Ovary (tissue), 9 donors: ENCODE results near the gene ALKBH3. TPM values are rescaled to one million over a fixed set of nuclear protein-coding genes. Genes with fewer than 3 reads are reported as not detected.
A peak's percentile ranks its signal among the peaks of the same experiment; 100 is the strongest.

Source experiments
- DNase-seq, 5 donors: peaks; one replicate each; pipeline ENCODE4 v3.0.0-alpha.2; 2019 to 2020
- H3K27ac ChIP-seq, 2 donors: fragments of 200-600 bp; one replicate each; pipeline versions ENCODE4 v1.5.1 to v1.8.0; 2019 to 2022
- H3K27me3 ChIP-seq: fragments of 200-600 bp; one replicate; pipeline ENCODE4 v1.8.0; 2022
- H3K36me3 ChIP-seq: fragments of 200-600 bp; sonication (generic); one replicate; pipeline ENCODE4 v1.5.1; 2019
- H3K4me1 ChIP-seq: one replicate; pipeline ENCODE4 v1.8.1; 2013; ENCODE audit warnings: mild to moderate bottlenecking, moderate library complexity; ENCODE audit not compliant: insufficient read depth
- H3K4me3 ChIP-seq: fragments of 200-600 bp; sonication (generic); one replicate; pipeline ENCODE4 v1.5.1; 2017
- H3K9me3 ChIP-seq, 2 donors: fragments of 200-600 bp in 1 of 2; sonication (generic) in 1 of 2; one replicate each; pipeline versions ENCODE4 v1.5.1 to v1.8.1; 2013 to 2019; ENCODE audit warnings: mild to moderate bottlenecking in 1 of 2, moderate library complexity in 1 of 2
- EP300 ChIP-seq: sonication (generic); formaldehyde crosslinking; IDR thresholded peaks from one replicate; pipeline ENCODE4 v1.6.1; 2017; ENCODE audit warnings: antibody characterized with exemption
- POLR2A ChIP-seq: fragments of 450-650 bp; IDR thresholded peaks from one replicate; pipeline ENCODE4 v1.6.1; 2017; ENCODE audit warnings: antibody characterized with exemption, mild to moderate bottlenecking, moderate library complexity
- WGBS, 3 donors: extraction: QIAGEN DNeasy Blood & Tissue Kit in 1 of 3; methylation state at CpG; one replicate each; pipeline versions ENCODE4 v1.1.5 to v1.1.7; 2013 to 2017; 5-methylcytosine and 5-hydroxymethylcytosine counted together
- intact Hi-C, 4 donors: fragments of 100-400 bp; cut with DNase I; formaldehyde crosslinking; loops; one replicate each; pipeline versions ENCODE4 v1.11.0 to v1.15.1; 2022 to 2023
- polyA plus RNA-seq, 2 donors: library from polyadenylated mRNA; stranded (reverse); fragments of 200-250 nt in 1 of 2; fragments of 350-450 nt in 1 of 2; fragmentation: Illumina TruSeq in 1 of 2; extraction: RNeasy Lipid Tissue Mini Kit (QIAGEN cat#74804) in 1 of 2; gene quantifications; one replicate each; pipeline ENCODE4 v1.2.3, GENCODE V29; 2013 to 2014
- total RNA-seq, 7 donors: library from RNA; depleted of rRNA in 2 of 7; stranded (reverse); fragments of >200 nt in 2 of 7; fragmentation: NEBNext Ultra II Directional in 3 of 7; extraction: Animal tissue kit (Norgen Biotek cat#: 25700) in 3 of 7; gene quantifications; one replicate each; pipeline versions ENCODE4 v1.1.0 to v1.2.4, GENCODE V29; 2016 to 2023
- TF ChIP-seq, protein P1 (sequence below), 3 donors: fragments of 450-650 bp in 2 of 3; fragments of 200-600 bp in 1 of 3; IDR thresholded peaks; one replicate each; pipeline versions ENCODE4 v1.5.1 to v1.8.0; 2016 to 2022; ENCODE audit warnings: antibody characterized with exemption in 3 of 3, mild to moderate bottlenecking in 1 of 3
- donor health status: DM: no; HTN: no; CAD: no; lungs with moderate emphysema.
- donor health status: DM: no; HTN: no; CAD: no.
- donor health status: Bipolar disorder and iron deficiency.
- donor health status: DM: yes; HTN: yes; CAD: no.
- donor health status: DM: no; HTN: no; CAD: no.
- donor health status: DM: yes; HTN: yes; CAD: no.

ALKBH3 gene
- total and polyA plus RNA-seq, 9 donors = 25.4 to 53.5 (median 32.2) TPM

DNA sequence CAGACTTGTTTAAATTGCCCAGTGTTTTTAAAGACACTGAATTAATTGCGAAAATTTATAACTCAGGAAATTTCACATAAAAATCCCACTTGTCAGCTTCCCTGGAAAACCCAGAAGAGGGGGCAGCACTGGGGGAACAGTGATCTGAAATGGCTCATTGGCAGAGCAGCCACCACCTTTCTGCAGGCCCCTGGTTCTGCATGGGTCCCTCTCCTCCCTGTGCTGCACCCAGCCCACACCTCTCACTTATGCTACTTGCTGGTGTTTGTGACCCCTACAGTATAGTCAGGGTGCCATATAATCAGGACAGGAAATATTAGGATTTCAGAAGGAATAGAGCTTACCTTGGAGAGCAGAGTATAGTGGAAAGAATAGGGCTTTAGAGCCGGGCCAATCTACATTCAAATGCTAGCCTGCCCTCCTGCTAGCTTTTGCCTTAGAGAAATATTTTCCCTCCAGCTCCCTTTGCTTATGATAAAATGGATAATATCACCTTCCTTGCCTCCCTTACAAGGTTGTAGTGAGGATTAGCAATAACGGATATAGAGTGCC is 33.3 kb downstream of the ALKBH3 start:
- Histone ChIP-seq H3K4me1 (peaks cover 9% of the 10 kb centered on the region), H3K27me3 (no peaks in the 10 kb centered on the region), H3K27ac (no peak overlapping the region), H3K36me3 (no peaks in the 10 kb centered on the region), H3K9me3 (no peaks in the 10 kb centered on the region), H3K4me3 (no peak overlapping the region)
- 56 to 59% (median 57%) methylated on average over 3 of the region's 3 CpGs for WGBS, 3 donors
- no peak for DNase-seq
- TF ChIP-seq EP300 = no peak
- TF ChIP-seq, protein P1, sequence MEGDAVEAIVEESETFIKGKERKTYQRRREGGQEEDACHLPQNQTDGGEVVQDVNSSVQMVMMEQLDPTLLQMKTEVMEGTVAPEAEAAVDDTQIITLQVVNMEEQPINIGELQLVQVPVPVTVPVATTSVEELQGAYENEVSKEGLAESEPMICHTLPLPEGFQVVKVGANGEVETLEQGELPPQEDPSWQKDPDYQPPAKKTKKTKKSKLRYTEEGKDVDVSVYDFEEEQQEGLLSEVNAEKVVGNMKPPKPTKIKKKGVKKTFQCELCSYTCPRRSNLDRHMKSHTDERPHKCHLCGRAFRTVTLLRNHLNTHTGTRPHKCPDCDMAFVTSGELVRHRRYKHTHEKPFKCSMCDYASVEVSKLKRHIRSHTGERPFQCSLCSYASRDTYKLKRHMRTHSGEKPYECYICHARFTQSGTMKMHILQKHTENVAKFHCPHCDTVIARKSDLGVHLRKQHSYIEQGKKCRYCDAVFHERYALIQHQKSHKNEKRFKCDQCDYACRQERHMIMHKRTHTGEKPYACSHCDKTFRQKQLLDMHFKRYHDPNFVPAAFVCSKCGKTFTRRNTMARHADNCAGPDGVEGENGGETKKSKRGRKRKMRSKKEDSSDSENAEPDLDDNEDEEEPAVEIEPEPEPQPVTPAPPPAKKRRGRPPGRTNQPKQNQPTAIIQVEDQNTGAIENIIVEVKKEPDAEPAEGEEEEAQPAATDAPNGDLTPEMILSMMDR (IDR thresholded peaks at IDR 0.05) = no peak
- intact Hi-C loops = no loop called here

- Histone ChIP-seq H3K27me3 (no peaks in the 10 kb centered on the region), H3K4me1 (peaks cover 12% of the 10 kb centered on the region), H3K27ac (no peak overlapping the region), H3K4me3 (no peak overlapping the region), H3K36me3 (no peaks in the 10 kb centered on the region), H3K9me3 (no peaks in the 10 kb centered on the region)
- TF ChIP-seq POLR2A = no peak
- TF ChIP-seq, protein P1 (IDR thresholded peaks at IDR 0.05) = no peak
- no peak for TF ChIP-seq EP300
- 16 to 23% (median 16%) methylated on average over 1 of the region's 1 CpG for WGBS, 3 donors
- no peak for DNase-seq
- intact Hi-C loops = no loop called here
Measured at GRCh38 chr11:43914466-43914865, 33.8 kb downstream of the ALKBH3 start.

GRCh38 chr11:43916621-43917020 is 36.0 kb downstream of the ALKBH3 start:
- peaks cover 21% of the 10 kb centered on the region for H3K4me1 ChIP-seq
- no peaks in the 10 kb centered on the region for H3K9me3 ChIP-seq
- DNase-seq = no peak
- intact Hi-C loops = no loop called here
- H3K27ac ChIP-seq = peak overlapping the region in 1 of 2 donors; percentile 96
- TF ChIP-seq, protein P1 (IDR thresholded peaks at IDR 0.05) = no peak
- TF ChIP-seq POLR2A = no peak
- TF ChIP-seq EP300 = no peak
- H3K27me3 ChIP-seq = no peaks in the 10 kb centered on the region
- H3K36me3 ChIP-seq = no peaks in the 10 kb centered on the region
- WGBS, 3 donors = 68 to 77% (median 76%) methylated on average over 2 of the region's 2 CpGs
- H3K4me3 ChIP-seq = no peak overlapping the region

DNA sequence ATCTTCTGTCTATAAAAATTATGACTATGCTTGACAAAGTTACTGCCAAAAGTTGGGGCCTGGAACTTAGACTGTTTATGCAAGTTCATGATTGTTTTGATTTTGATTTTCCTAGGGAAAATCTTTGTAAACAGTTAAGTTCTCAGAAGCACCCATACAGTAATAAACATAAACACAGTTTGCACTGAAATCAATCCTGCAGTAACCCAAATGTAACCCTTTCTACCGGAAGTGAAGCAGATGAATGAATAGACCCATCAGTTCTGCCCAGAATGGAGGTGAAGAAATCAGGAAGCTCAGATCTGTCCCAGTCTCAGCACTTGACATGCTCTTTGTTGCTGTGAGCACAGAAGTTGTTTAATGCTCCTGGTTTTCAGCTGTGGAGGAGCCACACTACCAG is 37.2 kb downstream of the ALKBH3 start:
- no peak overlapping the region for H3K4me3 ChIP-seq
- intact Hi-C loops = no loop called here
- 24 to 42% (median 36%) methylated on average over 1 of the region's 1 CpG for WGBS, 3 donors
- no peak for TF ChIP-seq POLR2A
- no peak for TF ChIP-seq EP300
- TF ChIP-seq, protein P1 (IDR thresholded peaks at IDR 0.05) = no peak
- H3K27ac ChIP-seq = peak overlapping the region; percentile 27 to 96
- H3K27me3 ChIP-seq = no peaks in the 10 kb centered on the region
- no peaks in the 10 kb centered on the region for H3K36me3 ChIP-seq
- peaks cover 27% of the 10 kb centered on the region for H3K4me1 ChIP-seq
- no peaks in the 10 kb centered on the region for H3K9me3 ChIP-seq
- no peak for DNase-seq
